Neural progenitor cell (in vitro differentiated cells): ENCODE measurements around the gene TPPP2.

Experiments
- CTCF ChIP-seq: fragments of 200-600 bp; sonication (generic); IDR thresholded peaks from 2 replicates; pipeline ENCODE4 v1.5.1; 2017; ENCODE audit warnings: antibody characterized with exemption, mild to moderate bottlenecking
- EZH2phosphoT487 ChIP-seq: fragments of 200-600 bp; sonication (generic); IDR thresholded peaks from 2 replicates; pipeline ENCODE4 v1.6.1; 2017; ENCODE audit warnings: antibody characterized with exemption

DNA sequence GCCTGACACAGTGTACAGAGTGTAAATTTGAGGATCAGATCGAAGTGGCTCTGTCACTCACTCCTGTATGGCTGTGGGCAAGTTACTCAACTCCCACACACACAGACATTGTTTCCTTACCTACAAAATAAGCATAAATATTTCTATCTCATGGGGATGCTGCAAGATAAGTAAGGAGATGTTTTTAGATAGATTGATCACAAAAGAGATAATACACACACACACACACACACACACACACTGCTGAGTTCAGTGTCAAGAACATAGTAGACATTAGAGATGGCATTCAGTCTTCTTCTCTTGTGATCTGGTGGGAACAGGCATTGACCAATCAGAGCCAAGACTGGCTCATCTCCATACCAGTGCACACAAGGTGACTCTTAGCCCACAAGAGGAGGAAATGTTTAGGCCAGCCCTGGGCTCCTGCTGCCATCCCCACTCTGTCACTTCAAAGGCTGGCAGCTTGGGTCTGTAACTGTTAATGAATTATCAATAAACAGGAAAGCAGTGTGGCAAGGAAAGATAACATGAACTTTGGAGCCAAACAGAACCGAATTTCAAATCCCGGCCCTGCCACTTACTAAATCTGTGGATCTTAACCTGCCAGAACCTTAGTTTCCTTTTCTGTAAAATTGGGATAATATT, 24.2 kb downstream of the TPPP2 start:
- no peak for TF ChIP-seq CTCF
- TF ChIP-seq EZH2phosphoT487: no peak
